NCI-H1694 treated with DMSO at 0.1 percent for 48 hours (cell line): ENCODE data around the gene DNAH2.

ENCODE experiments used
- DNase-seq: peaks from one replicate; lab custom pipeline; 2025; lab: John Stamatoyannopoulos, UW

The DNAH2 gene

DNA sequence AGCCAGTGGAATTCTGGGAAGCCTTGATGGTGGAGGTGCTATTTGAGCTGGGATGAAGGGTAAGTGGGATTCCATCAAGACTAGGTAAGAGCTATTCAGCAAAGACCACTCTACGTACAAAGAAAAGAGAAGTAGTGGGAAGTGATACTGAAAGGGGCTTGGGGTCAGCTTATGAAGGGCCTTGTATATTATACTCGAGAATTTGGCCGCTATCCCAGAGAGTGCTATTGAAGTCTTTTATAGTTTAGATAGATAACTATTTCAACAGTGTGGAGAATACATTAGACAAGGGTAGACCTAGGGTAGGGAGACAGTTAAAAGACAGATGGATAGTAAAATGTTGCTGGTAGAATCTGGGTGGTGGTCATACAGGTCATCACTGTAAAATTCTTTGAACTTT lies 10.3 kb downstream of the DNAH2 start:
- no peak for DNase-seq

DNA sequence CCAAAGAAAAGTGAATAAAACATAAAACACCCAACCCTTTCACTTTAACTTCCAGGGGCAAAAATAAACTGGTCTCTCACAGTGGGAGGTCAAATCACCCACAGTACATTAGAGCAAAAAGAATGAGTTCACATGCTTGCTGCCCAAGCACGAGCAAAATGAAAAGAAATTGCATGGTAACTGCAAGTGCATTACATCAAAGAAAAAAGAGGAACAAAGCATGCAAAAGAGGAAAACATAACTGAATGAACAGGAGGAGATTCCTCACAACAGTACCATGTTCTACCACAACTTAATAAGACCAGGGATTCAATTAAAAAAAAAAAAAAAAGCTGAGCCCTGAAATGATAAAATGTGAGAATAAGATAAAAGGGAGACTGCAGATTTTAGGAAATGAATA lies 12.3 kb downstream of the DNAH2 start:
- DNase-seq: no peak

DNA sequence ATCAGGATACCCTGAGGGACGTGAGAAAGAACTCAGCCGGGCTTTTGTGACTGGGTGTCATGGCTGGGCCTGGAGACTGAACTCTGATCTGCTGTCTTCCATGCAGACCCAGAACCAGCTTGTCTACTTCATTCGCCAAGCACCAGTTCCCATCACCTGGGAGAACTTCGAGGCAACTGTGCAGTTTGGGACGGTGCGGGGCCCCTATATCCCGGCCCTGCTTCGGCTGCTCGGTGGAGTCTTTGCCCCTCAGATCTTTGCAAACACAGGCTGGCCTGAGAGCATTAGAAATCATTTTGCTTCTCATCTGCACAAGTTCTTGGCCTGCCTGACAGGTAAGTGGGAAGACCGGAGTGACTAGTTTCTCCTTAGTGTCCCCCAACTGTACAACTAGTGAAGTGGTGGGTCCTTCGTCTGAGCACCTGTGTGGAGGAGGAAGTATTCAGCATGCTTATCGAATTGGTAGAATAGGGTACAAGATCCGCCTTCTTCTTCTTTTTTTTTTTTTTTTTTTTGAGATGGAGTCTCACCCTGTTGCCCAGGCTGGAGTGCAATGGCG lies 15.5 kb downstream of the DNAH2 start:
- no peak for DNase-seq

DNA sequence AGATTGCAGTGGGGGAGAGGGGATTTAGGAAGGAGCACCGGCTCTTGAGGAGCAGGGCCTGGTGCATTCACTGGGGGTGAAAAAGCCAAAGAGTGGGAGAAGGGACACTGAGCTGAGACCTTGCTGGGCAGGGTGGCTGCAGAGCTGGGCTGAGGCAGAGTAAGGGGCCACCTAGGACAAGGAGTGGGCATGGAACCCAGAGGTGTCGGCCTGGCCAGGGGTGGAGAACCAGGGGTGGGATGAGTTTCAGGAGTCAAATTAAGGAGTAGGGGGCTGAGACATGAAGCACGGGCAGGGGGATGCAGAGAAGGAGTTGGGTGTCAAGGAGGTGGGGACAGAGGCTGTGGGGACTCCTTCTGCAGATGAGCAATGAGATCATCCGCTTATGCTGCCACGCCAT lies 20.1 kb downstream of the DNAH2 start:
- DNase-seq: no peak

DNA sequence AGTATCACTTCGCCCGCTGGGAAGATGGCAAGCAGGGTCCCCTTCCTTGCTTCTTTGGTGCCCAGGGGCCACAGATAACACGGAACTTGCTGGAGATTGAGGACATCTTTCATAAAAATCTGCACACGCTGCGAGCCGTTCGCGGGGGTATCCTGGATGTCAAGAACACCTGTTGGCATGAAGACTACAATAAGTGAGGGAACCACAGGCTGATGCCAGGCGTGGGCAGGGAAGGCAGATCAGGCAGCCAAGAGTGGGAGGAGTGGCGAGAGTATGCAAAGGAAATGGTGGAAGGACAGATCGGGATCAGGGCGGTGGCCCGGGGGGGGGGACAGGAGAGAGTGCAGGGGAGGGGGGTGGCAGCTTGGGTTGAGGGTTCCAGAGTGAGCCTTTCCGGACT lies 22.2 kb downstream of the DNAH2 start:
- no peak for DNase-seq

DNA sequence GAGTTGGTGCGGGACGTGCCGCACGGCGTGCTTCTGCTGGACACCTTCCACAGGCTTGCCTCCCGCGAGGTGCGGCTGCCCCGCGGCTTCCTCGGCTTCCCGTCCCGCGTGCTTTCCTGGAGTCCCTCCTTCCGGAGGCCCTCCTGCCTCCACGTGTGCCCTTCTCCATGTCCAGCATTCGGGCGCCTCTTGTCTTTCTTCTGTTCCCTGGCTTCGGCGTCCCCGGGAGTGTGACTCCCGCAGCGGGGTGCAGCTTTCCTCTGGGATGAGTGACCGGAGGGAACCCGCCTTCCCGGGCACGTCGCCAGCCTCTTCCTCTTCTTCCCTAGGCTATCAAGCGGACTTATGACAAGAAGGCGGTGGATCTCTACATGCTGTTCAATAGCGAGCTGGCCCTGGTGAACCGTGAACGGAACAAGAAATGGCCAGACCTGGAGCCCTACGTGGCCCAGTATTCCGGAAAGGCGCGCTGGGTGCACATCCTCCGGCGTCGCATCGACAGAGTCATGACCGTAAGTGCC lies 23.0 kb downstream of the DNAH2 start:
- DNase-seq: no peak

DNA sequence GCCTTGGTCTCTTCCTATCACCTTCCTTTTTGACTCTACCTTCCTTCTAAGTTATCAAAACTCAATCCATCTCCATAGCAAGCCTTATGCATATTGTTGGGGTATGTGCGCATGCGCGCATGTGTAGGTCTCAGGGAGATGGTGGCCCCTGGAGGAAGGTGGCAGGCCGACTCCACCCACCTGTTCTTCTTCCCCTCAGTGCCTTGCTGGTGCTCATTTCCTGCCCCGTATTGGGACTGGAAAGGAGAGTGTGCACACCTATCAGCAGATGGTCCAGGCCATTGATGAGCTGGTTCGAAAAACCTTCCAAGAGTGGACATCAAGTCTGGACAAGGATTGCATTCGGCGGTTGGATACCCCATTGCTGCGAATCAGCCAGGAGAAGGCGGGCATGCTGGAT lies 25.2 kb downstream of the DNAH2 start:
- DNase-seq: no peak

DNA sequence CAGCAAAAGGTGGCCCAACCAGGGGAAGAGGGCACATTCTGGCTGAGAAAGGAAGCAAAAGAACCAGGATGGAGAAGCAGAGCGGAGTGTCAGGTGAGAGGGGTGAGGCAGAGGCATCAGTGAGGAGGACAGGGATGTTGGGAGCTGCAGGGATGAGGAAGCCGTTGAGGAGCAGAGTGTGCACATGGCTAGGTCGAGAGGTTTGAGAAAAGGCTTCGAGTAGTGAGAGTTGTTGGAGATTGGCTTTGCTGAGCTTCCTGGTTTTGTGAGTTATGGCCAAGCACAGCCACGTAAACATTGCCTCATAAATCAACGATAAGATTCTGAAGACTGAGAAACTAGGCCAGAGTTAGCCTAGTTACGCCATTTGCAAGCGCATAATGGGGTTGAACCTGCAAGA lies 26.9 kb downstream of the DNAH2 start:
- DNase-seq: no peak

DNA sequence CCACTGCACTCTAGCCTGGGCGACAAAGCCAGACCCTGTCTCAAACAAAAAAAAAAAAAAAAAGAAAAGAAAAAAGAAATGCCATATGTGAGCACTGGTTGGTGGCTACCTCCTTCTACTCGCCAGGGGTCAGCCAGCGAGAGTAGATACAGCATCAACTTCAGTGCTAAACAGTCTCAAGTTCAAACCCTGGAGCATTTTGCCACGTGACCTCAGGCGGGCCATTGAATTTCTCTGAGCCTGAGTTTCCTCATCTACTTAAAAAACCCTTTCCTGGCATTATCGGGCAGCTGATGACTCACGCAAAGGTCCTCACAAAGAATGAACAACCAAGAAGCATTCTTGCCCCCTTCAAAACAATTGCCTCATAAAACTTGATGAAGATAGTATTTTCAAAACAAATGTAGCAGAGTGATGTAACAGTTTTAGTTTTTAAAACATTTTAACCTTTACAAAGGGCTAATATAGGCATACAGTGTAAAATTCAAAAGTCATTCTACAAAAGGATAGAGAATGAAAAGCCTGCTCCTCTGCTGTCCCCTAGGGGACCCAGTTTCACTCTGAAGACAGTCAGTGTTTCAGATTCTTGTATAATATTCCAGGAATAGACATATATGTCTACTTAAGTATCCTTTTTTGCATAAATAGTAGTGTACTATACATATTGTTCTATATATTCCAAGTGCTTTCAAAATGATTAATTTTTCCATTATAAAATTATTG lies 28.4 kb downstream of the DNAH2 start:
- DNase-seq: no peak

DNA sequence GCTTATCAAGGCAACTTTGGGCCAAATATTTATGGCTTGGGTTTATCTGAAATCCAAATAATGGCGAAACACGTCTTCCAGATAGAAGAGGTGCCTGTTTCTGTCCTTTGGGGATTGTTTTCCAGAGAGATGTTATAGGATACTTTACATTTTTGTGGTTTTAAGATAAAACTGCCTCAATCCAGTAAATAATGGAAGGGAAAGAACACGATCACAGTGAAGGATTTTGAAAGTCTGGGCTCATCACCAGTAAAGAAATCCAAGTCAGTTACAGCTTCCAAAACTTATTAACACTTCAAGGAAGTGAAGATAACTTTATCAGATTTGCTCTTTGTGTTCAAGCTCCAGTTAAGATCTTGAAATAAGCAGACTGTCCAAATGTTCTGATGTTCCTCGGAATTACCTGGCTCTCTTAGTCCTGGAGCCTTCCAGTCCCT lies 30.1 kb downstream of the DNAH2 start:
- DNase-seq: no peak

DNA sequence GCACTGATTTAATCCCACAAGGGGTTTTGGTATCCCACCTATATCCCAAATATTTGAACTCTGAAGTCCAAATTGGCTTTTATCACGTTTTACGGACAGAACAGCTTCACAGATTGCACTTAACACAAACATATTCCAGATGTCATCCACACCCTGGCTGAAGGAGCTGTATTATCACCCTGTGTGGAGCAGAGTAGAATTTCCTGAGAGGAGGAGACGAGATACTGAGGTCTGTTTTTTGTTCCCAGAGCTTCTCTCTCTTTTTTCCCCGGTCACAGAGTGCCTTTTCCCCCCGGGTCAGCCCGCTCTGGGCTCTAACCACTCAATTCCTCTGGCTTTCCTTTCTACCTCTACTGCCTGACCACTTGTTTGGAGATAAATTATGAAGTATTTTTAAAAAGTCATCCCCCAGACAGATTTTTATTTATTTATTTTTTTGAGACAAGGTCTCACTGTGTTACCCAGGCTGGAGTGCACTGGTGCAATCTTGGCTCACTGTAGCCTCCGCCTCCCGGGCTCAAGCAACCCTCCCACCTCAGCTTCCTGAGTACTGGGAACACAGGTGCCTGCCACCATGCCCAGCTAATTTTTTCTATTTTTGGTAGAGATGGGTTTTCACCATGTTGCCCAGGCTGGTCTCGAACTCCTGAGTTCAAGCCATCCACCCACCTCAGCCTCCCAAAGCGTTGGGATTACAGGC lies 30.7 kb downstream of the DNAH2 start:
- DNase-seq: no peak

DNA sequence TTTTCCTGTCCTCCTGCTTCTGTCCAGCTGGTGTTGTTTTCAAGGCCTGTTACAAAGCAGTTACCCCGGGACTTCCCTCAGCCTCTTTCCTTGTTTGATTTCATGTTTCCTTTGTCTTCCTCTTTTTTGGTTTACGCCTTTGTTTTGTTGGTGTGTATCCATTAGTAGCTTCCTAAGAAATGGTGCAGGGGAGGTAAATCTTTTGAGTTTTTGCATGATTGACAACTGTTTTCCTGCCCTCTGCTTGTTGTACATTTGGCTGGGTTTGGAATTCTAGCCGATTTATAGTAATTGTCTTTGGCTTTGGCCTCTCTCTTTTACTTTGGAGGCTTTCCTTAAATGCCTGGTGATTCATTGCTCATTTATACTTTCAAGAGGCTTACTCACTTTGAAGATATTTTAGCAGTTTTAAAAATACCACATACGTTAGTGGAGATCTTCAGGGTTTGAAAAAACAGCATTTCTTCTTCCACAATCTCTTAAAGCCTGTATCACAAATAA lies 32.8 kb downstream of the DNAH2 start:
- DNase-seq: no peak

DNA sequence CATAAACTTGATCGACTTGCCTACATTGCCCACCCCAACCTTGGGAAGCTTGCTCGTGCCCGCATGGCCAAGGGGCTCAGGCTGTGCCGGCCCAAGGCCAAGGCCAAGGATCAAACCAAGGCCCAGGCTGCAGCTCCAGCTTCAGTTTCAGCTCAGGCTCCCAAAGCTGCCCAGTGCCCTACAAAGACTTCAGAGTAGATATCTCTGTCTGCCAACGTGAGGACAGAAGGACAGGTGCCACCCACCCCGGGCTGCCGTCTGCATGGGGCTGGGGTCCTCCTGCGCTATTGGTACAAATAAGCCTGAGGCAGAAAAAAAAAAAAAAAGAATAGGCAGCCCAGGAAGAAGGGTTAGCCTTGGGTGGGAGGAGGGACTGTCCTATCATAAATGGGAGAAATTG lies 37.1 kb downstream of the DNAH2 start:
- no peak for DNase-seq

DNA sequence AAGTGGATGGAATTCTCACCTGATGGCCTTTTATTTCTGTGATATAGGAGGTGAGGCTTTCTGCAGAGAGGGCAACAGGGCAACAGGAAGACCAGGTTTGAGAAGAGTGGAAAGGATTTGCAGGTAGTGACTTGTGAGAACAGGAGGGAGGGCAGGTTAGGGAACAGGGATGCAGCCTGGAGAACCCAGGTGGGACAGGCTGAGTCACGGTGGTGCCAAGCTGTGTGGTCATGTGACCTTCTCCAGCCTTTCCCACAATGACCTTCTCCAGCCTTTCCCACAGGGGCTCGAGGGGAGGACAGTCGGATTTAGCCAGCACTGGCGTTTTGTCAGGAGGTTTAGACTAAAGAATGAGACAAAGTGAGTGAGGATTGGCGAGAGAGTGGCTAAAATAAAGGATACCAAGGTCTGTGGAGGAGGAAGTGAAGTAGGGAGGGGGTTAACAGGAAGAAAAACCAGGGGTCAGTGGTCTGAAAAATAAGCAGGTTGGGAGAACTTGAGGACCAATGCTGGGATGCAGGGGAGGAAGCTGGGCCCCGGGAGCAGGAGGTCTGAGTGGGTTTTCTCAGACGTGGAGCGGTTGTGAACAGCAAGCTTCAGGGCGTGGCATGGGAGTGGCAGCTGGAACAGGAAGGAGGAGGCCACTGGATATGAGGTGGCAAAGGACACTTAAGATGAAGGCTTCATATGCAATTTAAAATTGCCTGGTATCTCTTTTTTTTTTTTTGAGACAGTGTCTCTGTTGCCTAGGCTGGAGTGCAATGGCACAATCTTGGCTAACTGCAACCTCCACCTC lies 37.7 kb downstream of the DNAH2 start:
- no peak for DNase-seq

DNA sequence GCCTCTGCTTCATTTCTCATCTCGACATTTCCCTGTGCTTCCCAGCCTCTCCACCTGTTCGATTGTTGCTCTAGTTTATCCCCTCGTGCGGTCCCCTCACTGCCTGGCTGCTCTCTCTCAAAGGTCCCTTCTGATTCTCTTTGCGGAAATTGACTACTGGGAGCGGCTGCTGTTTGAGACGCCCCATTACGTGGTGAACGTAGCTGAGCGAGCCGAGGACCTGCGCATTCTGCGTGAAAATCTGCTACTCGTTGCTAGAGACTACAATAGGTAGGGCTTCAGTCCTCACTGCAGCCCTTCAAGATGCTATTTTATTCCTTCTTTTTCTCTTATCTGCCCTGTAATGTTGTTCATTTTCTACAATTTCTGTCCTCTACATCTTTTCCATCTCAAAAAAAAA lies 39.4 kb downstream of the DNAH2 start:
- DNase-seq: no peak

DNA sequence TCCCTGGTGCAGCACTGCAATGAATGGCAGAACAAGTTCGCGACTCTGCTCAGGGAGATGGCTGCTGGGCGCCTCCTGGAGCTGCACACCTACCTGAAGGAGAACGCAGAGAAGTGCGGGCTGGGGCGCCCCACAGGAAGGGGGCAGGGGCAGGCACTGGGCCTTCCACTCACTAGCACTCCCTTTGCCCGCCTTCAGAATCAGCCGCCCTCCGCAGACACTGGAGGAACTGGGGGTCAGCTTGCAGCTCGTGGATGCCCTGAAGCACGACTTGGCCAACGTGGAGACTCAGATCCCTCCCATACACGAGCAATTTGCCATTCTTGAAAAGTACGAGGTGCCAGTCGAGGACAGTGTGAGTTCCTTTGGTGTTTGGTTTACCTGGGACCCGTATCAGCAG lies 46.4 kb downstream of the DNAH2 start:
- no peak for DNase-seq

DNA sequence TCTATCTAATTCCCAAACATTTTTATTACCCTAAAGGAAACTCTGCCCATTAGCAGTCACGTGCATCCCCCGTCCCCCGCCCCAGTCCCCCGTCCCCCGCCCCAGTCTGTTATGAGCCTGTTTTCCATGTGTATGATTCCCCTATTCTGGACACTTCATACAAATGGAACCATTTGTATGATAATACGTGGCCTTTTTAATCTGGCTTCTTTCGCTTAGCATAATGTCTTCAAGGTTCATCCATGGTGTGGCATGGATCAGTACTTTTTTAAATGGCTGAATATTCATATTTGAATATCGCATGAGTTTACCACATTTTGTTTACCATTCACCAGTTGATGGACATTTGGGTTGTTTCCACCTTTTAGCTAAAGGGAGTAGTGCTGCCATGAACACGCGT lies 49.5 kb downstream of the DNAH2 start:
- DNase-seq: no peak

DNA sequence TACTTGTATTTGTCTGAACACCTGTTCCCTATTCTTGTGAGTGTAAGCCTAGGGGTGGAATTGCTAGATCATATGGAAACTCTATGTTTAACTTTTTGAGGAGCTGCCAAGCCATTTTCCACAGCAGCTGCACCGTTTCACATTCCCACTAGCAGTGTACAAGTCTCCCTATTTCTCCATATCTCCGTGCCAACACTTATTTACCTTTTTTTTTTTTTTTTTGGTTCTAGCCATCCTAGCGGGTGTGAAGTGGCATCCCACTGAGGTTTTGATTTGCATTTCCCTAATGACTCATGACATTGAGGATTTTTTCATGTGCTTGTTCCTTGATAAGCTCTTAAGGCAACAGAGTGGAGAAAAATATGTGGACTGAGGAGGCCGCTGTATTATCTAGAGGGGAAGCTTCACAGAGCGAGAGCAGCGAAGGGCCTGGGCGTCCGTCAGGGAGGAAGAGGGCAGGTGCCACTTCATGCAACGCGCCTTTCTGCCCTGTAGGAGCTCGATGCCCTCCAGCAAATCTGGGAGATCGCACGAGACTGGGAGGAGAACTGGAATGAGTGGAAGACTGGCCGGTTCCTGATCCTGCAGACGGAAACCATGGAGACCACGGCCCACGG lies 50.0 kb downstream of the DNAH2 start:
- peak; percentile 47 for DNase-seq

DNA sequence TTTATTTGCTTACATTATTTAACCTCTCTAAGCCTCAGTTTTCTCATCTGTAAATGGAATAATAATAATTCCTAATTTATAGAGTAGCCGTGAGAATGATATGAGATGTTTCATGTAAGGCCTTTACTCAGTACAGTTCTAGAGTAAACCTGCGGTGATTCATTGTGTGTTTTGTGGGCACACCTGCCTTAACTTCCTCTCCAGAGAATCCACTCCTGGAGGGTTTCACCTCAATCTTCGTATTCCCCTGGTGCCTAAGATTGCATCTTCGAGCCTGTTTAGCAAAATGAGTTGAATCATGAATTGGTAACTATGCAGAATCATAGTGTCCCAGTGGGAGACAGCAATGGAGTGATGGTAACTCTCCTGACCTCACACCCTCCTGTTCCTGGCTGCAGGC lies 52.3 kb downstream of the DNAH2 start:
- DNase-seq: no peak

DNA sequence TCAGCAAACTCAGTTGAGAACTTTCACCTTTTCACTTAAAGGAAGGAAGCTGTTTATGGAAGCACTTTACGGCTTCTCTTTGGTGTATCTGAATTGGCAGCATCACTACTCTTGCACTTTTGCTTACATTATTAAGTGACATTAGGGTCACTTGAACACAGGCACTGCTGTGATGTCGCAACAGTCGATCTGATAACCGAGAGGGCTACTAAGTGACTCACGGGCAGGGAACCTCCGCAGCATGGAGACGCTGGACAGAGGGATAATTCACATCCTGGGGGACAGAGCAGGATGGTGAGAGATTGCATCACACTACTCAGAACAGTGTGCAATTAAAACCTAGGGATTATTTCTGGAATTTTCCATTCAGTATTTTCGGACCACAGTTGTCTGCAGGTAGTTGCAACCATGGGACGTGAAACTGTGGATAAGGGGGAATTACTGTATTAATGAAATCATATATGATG lies 56.5 kb downstream of the DNAH2 start:
- no peak for DNase-seq

DNA sequence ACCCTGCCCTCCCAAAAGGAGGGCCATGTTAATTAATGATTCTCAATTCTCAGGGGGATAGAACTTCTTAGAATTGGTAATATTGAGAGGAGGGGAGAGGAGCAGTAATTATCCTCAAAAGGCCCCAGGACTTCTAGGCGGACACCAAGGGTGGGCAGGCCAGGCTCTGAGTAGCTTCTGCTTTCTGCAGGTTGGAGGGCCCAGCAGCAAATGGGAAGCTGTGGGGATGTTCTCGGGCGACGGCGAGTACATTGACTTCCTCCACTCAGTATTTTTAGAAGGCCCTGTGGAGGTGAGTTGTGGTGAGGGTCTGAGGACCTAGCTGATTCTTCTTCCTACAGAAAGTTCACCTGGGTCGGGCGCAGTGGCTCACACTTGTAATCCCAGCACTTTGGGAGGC lies 57.5 kb downstream of the DNAH2 start:
- DNase-seq: no peak

DNA sequence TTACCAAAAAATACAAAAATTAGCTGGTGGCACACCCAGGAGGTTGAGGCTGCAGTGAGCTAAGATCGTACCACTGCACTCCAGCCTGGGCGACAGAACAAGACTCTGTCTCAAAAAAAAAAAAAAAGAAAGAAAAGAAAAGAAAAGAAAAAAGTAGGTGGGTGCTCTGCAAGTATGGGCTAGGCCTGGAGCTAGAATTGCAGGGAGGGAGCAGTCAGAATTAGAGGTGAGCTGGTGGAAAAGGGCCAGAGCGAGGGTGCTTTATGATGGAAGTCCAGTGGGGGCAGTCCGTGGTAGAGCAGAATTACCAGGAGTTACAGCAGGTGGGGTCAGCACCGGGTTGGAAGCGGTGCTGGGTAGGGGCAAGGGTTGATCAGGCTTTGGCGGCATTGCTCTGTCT lies 59.5 kb downstream of the DNAH2 start:
- DNase-seq: no peak
